HG03442 (cell line): Measurements from ENCODE around the gene CEACAM21.

ENCODE experiments used
- ATAC-seq: cut with Tn5 transposase; IDR thresholded peaks from one replicate; pipeline ENCODE4 v1.9.1; 2021; ENCODE audit warnings: mild to moderate bottlenecking, moderate library complexity; ENCODE audit not compliant: unreplicated experiment

Gene CEACAM21

DNA sequence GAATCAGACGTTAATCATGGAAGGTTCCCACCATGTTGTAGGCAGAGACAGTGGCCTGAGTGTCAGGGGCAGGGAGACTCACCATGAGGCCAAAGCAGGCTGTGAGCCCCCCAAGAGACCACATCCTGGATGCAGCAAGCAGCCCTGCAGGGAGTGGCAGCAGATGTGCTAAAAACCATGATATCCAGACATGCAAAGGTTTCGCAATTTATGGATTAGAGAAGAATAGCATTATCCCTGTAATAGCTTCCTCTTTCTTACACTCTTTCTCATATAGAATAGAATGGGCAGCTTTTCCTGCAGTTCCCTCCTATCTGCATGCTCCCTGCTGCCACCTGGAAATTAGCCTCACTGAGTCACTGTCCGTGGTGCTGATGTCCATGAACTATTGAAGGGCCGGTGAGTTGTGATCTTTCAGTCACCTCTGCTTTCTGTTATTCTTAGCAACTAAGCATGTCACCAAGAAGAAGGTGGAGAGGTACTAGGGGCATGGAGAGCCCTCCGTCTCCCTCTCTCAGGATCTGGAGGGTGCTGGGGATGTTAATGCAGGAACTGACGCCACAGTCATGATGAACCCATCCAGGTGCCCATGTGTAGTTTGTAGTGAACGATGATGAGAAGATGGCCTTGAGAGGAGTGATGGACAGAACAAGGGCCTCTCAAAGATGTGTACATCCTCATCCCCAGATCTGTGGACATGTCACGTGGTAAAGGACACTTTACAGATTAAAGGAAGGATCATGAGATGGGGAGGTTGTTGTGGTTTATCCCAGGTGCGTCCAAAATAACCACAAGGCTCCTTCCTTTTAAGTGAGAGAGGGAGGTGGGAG, 41.0 kb downstream of the CEACAM21 start:
- ATAC-seq = no peak

- no peak for ATAC-seq
Observed at GRCh38 chr19:41617941-41618730, 42.2 kb downstream of the CEACAM21 start.

- no peak for ATAC-seq
Observed at GRCh38 chr19:41619018-41619556, 43.1 kb downstream of the CEACAM21 start.

DNA sequence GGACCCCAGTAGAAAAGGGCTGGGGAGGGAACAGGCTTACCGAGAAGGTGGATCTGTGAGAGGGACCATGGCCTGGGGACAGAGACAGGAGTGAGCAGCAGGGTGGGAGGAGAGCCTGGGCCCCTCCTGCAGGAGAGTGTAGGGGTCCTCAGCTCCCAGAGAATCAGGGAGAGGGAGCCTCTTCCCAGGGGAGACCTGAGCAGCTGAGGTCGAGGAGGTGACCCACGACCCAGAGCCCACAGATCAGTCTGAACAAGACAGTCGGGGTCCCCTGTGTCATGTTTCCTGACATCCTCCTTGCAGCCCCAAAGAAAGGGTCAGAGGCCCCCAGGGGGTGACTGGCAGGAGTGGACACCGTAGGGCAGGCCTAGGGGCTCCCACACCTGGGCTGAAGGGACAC, 44.2 kb downstream of the CEACAM21 start:
- ATAC-seq = no peak

GRCh38 chr19:41621226-41621625, 45.3 kb downstream of the CEACAM21 start:
- ATAC-seq = no peak

- ATAC-seq = no peak
Observed at GRCh38 chr19:41621654-41622053, 45.7 kb downstream of the CEACAM21 start.

- no peak for ATAC-seq
Observed at GRCh38 chr19:41623360-41623759, 47.4 kb downstream of the CEACAM21 start.

- no peak for ATAC-seq
Observed at GRCh38 chr19:41624515-41624914, 48.5 kb downstream of the CEACAM21 start.

DNA sequence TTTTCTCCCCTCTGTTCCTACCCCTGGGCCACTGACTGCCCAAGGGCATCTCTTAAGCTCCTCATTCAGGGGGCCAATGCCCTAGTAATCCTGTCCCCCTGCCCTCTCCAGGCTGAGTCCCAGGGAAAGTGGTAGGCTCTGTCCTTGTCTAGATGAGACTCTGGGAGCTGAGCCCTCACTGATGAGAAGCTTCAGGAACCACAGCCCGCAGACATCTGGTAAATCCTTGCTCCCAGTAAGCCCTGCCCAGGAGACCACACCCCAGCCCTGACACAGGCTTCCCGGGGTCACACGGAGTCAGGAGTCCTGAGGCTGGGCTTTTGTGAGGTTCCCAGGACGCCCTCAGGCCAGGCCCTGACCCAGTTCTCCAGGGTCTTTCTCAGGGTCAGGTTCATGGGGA, 49.0 kb downstream of the CEACAM21 start:
- ATAC-seq = no peak

DNA sequence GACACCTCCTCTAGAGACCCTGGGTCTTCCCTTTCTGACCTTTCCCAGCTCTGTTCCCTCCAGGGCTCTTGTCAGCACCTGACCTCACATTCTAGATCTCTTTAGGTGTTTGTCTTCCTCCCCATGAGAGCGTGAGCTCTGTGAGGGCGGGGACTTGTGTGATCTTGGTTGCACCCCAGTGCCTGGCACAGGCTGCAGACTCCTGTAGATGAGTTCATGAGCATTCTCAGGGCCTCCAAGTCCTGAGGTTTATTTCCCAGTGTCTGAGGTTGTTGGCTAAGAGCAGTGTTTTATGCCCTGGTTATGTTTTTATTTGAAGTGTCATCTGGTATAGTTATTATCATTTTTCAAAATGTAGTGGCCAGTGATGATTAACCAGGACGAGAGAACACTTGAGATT, 50.3 kb downstream of the CEACAM21 start:
- no peak for ATAC-seq

GRCh38 chr19:41626877-41627276, 50.9 kb downstream of the CEACAM21 start, which contains the start of gene CEACAM4:
Gene CEACAM4 (minus strand): TSS chr19:41627074. CDS start chr19:41626963, 111 bp downstream.
- ATAC-seq = no peak

- no peak for ATAC-seq
Observed at GRCh38 chr19:41627966-41628675, 52.2 kb downstream of the CEACAM21 start.
